Stimulated activated CD4-positive, alpha-beta T cell treated with anti-CD3 and anti-CD28 coated beads, Interleukin-12 subunit alpha, Interleukin-12 subunit beta, amount 100 ng/mL, for 4 hours (primary cell): ENCODE results near the gene BAMBI.

Experiments
- DNase-seq: peaks from one replicate; pipeline ENCODE4 v3.0.0-alpha.2; 2020

Gene BAMBI

GRCh38 chr10:28676326-28676967 is 874 bp upstream of the BAMBI start:
- DNase-seq = no peak

GRCh38 chr10:28677888-28678686 is 766 bp downstream of the BAMBI start:
- peak; percentile 29 for DNase-seq

- DNase-seq = no peak
Measured at GRCh38 chr10:28678687-28679457, 1.6 kb downstream of the BAMBI start.

- no peak for DNase-seq
Measured at GRCh38 chr10:28679581-28680357, 2.4 kb downstream of the BAMBI start.

GRCh38 chr10:28680358-28680752 is 3.0 kb downstream of the BAMBI start:
- no peak for DNase-seq

- no peak for DNase-seq
Measured at GRCh38 chr10:28681291-28681763, 4.0 kb downstream of the BAMBI start.

- no peak for DNase-seq
Measured at GRCh38 chr10:28681928-28682750, 4.8 kb downstream of the BAMBI start.

GRCh38 chr10:28684157-28684985 is 7.0 kb downstream of the BAMBI start:
- no peak for DNase-seq

GRCh38 chr10:28684986-28685580 is 7.8 kb downstream of the BAMBI start:
- no peak for DNase-seq

GRCh38 chr10:28685717-28686116 is 8.4 kb downstream of the BAMBI start:
- DNase-seq = no peak

- DNase-seq = no peak
Measured at GRCh38 chr10:28686835-28687682, 9.7 kb downstream of the BAMBI start.

GRCh38 chr10:28687683-28688001 is 10.3 kb downstream of the BAMBI start:
- DNase-seq = no peak

GRCh38 chr10:28690545-28690944 is 13.2 kb downstream of the BAMBI start:
- DNase-seq = no peak

- DNase-seq = no peak
Measured at GRCh38 chr10:28691187-28691694, 13.9 kb downstream of the BAMBI start.

- no peak for DNase-seq
Measured at GRCh38 chr10:28692050-28692449, 14.7 kb downstream of the BAMBI start.

GRCh38 chr10:28694530-28694929 is 17.2 kb downstream of the BAMBI start:
- DNase-seq = no peak

GRCh38 chr10:28698075-28698474 is 20.8 kb downstream of the BAMBI start:
- DNase-seq = no peak

- DNase-seq = no peak
Measured at GRCh38 chr10:28704464-28705161, 27.3 kb downstream of the BAMBI start.

GRCh38 chr10:28705472-28705871 is 28.2 kb downstream of the BAMBI start:
- no peak for DNase-seq
